ENCODE results near the gene SRC.

GRCh38 chr20:37305839-37306238 lies 40.1 kb upstream of the SRC start:
- TF ChIP-seq POLR2A (IDR thresholded peaks at IDR 0.05) (no peak), EP300 (IDR thresholded peaks at IDR 0.05) (no peak), CTCF (IDR thresholded peaks at IDR 0.05) (no peak), POLR2AphosphoS5 (IDR thresholded peaks at IDR 0.05) (no peak)

All from suprapubic skin (tissue), 4 donors.